ENCODE results near the gene CCDC8.
"Not testable (repeated sequence)": the region's sequence is repeated elsewhere in the genome, so short reads cannot be mapped to it uniquely, and the experiment has no call there.

The CCDC8 gene

DNA sequence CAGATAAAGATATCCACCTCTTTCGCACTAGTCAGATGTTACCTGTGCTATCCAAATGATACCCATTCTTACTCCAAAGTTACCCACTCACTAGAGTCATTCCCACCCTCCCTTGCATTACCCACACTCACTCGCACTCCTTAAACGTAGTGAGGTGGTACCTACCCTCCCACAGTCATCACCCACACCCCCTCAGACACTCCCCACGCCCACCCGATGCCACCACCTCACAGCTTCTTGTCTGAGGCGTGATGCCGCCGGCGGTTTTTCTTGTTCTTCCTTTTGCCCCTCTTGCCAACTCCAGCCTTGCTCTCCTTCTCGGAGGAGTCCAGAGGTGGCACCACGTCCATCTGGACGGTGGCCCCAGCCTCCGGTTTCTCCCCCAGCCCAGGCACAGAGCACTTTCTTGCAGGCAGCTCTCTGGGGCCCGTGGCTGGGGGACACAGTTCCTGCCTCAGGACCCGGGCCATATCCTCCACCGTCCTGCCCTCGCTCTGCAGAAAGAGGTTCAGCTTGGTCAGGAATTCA, 14.2 kb upstream of the CCDC8 start:
- no peak for DNase-seq

DNA sequence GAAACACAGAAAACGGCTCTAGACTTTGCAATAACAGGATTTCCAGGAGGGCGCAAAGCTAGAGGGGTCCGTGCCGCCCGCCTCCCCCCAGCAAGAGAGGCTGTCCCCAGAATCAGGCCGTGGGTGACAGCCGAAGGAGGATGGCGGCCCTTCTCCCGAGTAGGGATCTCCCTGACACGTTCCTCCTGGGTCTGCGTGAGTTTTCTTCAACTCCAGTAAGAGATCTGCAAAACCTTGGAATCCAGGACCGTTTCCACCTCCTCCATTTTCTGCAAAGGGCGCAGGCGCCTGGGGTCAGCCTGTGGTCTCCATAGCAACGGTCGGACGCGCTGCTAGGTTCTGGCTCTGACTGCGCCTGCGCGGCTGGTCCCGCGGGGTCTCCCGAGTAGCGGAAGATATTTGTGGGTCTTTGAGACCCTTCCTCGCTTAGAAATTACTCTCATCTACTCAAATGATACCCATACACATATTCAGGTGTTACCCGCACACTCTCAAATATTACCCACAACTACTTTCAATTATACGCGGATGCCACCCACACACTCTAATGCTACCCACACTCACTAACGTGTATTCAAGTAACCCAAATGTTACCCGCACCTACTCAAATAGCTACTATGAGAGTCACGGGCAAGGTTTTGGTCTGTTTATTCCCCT, 13.3 kb upstream of the CCDC8 start:
- DNase-seq: no peak

DNA sequence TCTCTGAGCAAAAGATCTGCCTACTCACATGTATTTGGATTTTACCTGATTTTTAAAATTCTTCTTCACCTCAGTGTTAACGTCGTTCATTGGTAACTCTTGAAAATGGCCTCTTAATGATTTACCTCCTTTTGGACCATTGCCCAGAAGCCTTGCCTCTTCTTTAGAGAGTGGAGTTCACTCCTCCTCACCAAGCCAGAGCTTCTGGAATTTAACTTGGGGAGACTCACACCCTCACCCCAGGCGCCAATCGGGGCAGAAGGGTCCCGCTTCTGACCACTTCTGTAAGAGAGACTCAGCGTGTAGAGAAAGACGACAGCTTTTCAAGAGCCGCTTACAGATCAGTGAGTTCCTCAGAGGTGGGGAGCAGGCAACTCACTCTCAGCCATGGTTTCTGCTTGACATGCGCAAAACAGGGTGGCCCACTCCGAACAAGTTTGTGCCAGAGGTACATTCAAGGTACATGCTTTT, 12.7 kb upstream of the CCDC8 start:
- DNase-seq: no peak

DNA sequence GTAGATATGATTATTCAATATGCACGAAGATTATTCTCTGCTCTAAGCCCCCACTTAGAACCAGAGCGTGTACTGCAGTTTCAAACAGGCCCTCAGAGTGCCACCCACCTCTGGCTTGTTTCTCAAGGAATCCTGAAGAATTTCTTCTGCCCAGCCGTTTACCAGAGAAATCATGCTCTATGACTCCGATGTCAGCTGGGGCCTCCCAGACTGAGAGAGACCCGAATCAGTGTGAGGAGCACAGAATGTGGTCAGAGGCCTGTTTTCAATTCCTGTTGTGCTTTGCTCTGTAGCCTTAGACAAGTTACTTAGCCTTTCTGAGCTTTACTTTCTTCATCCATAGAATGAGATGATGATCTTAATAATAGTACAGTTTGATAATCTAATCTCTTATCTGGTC, 9.8 kb upstream of the CCDC8 start:
- DNase-seq: no peak

DNA sequence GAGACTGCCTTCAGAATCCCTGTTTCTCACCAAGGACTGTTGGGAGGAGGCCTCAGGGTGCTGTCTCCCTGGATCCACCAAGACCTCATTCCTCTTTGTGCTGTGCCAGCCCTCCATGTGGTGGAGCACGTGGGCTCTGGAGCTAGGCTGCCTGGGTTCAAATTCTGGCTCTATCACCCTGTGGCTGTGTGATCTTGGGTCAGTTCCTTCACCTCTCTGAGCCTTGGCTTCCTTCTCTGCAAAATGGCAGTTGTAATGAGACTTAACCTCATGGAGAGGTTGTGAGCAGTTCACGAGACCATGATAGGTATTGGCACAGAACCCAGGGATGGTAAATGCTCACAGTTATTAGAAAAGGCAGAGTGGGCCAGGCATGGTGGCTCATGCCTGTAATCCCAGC, 9.0 kb upstream of the CCDC8 start:
- DNase-seq: no peak

DNA sequence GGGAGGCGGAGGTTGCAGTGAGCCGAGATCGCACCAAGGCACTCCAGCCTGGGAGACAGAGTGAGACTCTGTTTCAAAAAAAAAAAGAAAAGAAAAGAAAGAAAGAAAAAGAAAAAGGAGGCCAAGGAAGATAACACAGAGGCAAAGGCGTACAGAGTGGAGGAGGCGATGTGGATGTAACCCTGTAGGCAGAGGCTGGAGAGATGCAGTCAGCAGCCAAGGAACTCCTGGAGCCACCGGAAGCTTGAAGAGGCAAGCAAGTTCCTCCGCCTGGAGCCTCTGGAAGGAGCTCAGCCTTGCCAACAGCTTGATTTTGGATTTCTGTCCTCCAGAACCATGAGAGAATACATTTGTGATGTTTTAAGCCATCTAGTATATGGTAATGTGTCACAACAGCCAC, 6.7 kb upstream of the CCDC8 start:
- no peak for DNase-seq

DNA sequence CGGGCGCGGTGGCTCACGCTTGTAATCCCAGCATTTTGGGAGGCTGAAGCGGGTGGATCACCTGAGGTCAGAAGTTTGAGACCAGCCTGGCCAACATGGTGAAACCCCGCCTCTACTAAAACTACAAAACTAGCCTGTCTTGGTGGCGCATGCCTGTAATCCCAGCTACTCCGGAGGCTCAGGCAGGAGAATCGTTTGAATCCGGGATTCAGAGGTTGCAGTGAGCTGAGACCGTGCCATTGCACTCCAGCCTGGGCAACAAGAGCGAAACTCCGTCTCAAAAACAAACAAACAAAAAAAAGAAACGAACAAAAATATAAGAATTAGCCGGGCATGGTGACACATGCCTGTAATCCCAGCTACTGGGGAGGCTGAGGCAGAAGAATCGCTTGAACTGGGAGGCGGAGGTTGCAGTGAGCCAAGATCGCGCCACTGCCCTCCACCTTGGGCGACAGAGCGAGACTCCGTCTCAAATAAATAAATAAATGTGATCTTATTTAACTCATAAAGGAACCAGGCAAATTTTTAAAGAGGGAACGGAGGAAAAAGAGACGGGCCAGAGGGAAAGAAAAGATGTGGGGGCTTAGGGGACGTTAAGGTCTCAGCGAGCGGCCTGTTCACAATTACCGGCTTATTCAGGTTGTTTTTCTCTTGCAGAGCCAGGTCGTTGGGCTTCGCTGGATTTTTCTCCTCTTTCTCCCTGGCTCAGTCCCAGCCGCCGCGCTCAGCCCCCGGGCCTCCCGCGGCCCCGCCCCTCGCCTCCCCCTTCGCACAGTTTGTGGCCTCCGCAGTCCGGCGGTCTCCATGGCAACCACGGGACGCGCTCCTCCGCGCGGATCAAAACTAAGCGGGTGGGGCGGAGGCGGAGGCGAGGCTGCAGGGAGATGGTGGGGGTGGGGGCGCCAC, 2.7 kb upstream of the CCDC8 start:
- not testable (repeated sequence) for DNase-seq

DNA sequence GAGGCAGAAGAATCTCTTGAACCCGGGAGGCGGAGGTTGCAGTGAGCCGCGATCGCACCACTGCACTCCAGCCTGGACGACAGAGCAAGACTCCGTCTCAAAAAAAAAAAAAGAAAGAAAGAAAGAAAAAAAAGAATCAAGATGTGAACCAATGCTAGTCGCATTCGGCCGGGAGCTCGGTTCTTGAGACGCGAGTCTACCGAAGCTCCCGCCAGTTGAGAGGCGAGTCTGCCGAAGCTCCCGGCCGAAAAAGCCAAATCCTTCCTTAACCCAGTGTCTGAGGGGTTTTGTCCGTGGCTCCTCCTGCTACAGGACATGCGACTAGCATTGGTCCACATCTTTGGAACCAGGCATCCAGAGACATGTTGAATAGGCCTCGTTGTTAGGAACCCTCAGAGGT, 1.5 kb upstream of the CCDC8 start:
- not testable (repeated sequence) for DNase-seq

DNA sequence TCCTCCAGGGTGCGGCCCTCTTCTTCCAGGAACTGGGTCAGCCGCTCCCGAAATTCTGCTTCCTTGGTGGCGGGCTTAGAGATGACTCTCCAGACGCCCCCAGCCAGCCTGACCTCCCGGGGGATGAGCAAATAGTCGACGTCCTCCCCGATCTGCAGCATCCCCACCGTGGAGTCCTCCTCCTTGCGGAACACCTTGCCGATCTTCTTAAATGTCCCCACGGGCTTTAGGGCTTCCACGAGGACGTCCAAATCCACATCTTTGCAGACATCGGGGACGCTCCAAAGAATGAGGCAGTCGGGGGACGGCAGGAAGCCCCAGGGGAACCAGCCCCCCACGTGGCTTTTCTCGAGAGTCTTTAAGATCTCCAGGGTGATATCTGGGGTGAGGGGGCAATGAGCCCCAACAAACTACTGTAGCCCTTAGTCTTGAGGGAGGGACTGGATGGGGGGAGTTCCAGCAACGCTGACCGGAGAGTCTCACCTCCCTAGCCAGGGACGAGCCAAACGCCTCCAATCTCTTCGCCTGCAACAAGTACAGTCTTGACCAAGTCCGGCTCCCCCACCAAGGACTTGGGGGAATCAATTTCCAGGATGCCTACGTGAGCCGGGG, 608 bp downstream of the CCDC8 start:
- no peak for DNase-seq

DNA sequence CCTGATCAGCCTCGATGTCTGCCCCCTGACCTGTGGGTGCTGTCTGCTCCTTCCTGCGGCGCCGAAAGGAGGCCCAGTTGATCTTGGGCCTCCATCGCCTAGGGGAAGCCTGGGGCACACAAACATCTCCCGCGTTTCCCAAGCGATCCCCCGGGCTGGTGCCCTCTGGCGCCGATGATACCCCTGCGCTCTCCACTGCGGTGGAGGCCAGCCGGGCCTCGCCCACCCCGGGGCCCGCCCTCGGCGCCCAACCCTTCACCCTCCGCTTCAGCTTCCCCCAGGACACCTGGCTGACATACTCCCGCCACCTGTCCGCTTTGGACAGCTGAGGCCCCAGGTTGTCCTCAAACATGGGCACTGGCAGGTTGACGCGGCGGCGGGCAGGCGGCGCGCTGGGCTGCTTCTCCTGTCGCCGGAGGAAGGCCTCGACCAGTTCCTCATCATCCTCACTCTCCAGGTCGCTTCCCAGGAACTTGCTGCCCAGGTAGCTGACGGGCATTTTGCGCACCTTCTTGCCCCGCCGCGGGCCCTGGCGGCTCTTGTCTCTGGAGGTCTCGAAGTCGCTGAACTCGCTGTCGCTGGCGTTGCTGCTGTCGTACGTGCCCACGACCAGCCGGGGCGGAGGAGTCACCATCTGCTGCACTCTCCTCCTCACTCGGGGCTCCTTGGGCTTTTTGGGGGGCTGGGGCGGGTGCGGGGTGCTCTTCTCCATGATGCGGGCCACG, 1.3 kb downstream of the CCDC8 start:
- no peak for DNase-seq

DNA sequence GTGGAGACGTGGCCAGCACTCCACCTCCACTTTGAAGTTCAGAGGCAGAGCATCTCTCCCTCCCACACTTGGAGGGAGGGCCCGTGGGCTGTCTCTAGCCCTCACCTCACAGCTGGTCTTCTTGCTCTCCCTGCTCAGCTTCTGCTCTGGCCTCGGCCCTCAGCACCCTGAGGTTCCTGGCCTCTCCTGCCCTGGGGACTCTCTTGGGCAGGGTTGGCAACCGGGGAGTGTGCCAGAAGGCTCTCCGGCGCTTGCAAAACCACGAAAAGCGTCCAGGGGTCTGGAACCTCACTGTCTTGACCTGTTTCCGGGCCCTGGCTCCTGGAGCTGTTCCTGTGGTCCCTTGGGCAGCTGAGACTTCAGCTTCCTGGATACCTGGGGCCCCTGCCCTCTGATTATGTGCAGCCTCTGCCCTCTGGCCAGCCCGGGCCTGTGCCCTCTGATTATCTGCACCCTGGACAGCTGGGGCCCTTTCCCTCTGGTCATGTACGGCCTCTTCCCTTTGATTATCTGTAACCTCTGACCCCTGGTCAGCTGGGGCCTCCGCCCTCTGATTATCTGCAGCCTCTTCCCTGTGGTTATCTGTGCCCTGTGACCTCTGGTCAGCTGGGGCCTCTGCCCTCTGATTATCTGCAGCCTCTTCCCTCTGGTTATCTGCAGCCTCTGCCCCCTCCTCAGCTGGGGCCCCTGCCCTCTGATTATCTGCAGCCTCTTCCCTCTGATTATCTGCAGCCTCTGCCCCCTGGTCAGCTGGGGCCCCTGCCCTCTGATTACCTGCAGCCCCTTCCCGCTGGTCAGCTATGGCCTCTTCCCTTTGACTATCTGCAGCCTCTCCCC, 2.1 kb downstream of the CCDC8 start:
- no peak for DNase-seq

DNA sequence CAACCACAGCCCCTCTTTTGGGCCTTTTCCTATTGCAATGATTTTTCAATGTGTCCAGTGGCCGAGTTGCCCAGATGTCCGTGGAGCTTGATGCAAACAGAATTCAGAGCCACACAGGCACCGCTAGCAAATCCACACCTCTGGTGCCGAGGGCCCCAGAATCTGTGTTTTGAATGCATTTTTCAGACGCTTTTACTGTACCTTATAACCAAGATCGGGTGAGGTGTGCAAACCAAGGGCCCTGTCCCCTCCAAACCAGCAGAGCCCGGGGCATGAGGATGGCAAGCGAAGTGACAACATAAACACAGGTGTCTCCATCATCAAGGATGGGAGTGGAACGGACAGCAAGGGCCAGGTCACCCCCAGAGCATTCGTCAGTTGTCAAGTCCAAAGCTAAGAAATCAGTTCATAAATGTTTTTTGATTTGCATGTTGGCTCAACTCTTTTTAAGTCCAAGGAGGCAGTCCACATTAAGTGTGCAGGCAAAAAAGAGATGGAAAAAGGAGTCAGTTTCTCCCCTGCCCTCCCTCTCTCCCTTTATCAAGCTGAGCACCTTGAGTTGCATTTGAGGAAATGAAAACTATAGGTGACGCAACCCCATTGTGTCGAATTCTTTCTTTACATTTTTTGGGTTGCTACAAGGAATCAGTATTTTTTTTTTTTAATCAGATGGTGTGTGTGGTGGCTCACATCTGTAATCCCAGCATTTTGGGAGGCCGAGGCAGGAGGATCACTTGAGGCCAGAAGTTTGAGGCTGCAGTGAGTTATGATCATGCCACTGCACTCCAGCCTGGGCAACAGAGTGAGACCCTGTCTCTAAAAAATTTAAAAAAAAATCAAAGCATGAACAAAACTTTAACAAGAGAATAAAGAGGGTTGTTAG, 2.9 kb downstream of the CCDC8 start:
- DNase-seq: no peak

DNA sequence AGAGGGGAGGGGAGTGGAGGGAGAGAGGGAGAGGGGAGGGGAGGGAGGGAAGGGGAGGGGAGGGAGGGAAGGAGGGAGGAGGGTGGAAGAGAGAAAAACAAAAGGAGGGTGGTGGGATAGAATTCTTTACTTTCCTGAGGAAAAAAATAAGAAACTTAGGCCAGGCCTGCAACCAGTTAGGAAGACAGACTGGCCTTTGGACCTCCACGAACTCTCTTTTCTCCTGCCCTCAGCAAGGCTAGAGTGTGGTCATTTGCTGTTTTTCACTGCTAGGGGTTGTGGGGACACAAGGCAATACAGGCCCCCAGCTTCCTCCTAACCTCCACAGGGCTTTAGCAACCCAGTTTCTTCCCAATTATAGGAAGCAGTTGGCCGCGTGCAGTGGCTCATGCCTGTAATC, 4.2 kb downstream of the CCDC8 start:
- no peak for DNase-seq

DNA sequence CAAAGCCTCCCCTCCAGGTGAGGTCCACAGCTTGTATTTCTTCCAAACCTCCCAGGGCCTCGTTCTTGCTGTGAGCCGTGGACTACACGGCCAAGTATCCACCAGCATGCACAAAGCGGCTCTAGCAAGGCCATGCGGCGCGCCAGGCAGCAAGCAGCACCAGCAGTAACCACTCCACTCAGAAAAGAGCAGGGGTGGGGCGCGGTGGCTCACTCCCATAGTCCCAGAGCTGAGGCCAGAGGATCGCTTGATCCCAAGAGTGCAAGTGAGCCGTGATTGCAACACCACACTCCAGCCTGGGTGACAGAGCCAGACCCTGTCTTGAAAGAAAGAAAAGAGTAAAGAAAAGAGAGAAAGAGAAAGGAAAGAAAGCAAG, 4.7 kb downstream of the CCDC8 start:
- DNase-seq: no peak

DNA sequence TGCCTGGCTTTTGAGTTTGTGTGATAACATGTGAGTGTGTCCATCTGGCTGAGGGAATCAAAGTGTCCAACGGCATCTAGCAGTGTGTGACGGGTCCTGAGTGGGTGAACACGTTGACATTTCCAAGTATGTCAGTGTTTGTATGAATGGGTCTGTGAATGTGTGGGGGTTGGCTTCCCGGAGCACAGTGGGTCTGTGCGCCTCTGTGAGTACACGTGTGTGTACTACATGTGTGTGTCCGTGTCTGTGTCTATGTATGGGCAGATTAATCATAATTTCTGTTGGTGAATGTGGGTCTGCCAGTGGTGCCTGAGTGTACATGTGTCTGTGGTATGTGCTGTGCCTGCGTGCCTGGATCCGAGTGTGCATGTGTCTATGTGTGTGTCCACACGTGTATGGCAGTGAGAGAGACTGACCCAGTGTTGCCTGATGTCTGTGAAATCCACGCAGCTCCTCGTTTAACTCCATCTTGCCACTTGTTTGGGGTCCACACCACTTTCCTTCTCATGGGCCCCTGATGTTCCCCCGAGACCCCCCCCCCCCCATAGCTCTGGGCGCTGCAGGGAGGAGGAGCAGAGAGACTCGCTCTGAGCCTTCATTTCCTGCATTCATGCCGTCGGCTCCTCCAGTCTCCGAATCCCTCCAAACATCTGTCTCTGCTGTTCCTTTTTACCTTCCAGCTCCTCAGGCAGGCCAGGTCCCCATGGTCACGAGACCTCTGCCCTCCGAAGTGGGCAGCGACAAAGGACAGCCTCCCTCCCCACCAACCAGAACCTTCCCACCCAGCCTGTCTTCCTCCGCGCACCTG, 5.3 kb downstream of the CCDC8 start:
- no peak for DNase-seq

DNA sequence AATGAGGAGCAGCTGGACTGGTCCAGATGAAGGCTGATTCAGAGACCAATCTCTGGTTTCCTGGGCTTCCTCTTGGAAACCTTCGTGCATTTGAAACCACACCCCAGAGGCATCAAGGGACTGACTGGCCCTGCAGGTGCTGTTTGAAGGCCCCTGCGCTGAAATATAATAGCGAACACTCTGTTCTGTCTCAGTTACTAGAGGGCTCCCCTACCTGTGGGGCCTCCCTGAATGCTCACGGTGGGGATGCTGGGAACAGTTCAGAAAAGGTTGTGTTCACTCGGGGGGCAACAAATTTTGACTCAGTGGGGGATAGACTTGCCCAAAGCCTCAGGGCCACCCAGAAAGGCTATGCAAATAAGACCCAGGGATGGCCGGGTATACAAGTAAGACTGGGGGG, 6.4 kb downstream of the CCDC8 start:
- DNase-seq: no peak

DNA sequence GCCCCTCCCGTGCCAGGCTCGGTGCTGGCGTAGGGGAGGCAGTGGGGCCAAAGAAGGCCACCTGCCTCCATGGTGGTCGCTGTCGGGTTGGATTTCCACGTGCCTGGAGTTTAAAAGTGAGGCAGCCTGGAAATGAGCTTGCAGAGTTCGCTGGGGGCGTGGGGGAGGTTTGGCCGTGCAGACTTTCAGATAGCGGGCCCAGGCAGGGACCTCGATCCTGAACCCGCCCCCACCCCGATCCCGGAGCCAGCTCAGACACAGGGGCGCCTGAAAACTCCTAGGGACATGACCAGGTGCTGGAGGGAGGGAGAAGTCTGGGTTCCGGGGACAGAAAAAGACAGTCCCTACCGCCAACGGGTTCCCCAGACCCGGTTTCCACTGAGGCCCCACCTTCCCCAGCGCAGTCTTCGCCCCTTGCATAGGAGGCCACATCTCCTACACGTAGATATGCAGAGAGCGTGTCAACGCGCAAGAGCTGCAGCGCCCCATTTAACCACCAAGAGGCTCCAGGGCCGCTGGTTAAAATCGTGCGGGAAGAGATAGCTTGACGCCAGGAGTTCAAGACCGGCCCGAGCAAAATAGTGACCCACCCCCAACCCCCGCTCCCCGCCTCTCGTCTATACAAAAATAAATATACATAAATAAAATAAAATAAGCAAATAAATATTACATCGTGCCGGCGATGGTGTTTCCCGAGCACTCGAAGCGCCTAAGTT, 8.5 kb downstream of the CCDC8 start:
- no peak for DNase-seq

DNA sequence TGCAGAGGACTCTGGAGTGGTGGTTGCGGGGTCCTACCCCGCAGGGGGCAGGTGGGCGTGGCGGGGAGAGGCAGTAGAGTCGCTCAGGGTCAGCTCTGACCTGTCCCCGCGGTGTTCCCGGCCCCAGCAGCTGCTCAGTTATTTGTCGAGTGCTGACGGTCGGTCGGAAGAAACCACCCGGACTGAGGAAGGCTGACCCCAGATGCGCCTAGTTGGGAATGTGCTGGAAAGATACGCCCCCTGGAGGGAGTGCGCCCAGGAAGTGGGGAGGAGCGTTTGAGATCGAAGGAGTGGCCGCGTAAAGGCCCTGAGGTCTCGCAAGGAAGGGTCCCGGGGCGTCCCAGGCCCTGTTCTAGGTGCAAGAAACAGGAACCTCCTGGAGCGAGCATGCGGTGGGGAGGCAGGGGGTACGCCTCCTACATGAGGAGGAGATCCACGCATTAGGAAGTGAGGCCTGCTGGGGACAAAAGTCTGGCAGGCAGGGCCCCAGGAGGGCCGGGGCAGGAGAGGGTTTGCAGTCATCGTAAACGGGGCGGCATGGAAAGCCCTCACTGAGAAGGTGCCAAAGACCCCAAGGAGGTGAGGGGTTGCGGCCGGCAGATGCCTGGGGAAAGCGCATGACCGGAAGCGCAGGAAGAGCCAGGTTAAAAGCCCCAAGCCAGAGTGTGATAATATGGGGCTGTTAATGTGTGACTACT, 9.2 kb downstream of the CCDC8 start:
- no peak for DNase-seq

DNA sequence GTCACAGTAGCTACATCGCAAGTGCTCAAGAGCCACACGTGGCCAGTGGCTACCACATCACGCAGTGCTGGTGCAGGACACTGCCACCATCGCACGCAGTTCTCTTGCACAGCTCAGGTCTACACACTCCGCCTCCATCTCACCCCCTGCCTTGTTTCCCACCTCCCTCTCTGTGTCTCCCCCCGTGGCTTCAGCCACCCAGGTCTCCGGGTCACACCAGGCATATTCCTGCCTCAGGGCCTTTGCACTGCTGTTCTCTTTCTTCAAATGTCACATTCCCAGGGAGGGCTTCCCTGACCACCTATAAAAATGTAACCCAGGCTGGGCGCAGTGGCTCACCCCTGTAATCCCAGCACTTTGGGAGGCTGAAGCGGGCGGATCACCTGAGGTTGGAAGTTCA, 10.6 kb downstream of the CCDC8 start:
- no peak for DNase-seq

Measured in activated T-cell treated with anti-CD3 and anti-CD28 coated beads for 4 hours (primary cell).